Thyroid gland (tissue), 4 donors: ENCODE measurements around the gene FAAP24.

Source experiments
- POLR2A ChIP-seq, 2 donors: fragments of 450-650 bp; IDR thresholded peaks; one replicate each; pipeline ENCODE4 v1.6.1; 2017; ENCODE audit warnings: antibody characterized with exemption in 2 of 2, mild to moderate bottlenecking in 2 of 2, moderate library complexity in 1 of 2
- TF ChIP-seq, protein P1 (sequence below), 6 experiments: fragments of 200-600 bp in 3 of 6; fragments of 450-650 bp in 3 of 6; sonication (generic) in 3 of 6; IDR thresholded peaks; one replicate each; pipeline ENCODE4 v1.5.1; 2016 to 2019; ENCODE audit warnings: antibody characterized with exemption in 6 of 6, mild to moderate bottlenecking in 2 of 6, inconsistent platforms in 1 of 6, moderate library complexity in 1 of 6

DNA sequence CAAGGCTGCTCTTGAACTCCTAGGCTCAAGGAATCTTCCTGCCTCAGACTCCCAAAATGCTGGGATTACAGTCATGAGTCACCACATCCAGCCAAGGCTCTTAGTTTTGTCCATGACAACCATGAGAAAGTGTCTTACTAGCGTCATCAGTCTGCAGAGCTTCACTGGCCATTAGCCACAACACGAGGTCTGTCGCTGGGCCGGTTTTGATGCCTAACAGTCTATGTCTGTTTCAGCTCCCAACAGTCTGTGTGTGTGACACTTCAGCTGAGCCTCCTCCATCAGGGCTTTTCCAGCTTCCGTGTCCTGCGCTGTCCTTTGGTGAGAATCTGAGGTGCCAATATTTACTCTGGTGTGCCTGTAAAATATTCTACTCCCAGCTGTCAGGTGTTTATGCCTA, 47.8 kb upstream of the FAAP24 start:
- TF ChIP-seq, protein P1, sequence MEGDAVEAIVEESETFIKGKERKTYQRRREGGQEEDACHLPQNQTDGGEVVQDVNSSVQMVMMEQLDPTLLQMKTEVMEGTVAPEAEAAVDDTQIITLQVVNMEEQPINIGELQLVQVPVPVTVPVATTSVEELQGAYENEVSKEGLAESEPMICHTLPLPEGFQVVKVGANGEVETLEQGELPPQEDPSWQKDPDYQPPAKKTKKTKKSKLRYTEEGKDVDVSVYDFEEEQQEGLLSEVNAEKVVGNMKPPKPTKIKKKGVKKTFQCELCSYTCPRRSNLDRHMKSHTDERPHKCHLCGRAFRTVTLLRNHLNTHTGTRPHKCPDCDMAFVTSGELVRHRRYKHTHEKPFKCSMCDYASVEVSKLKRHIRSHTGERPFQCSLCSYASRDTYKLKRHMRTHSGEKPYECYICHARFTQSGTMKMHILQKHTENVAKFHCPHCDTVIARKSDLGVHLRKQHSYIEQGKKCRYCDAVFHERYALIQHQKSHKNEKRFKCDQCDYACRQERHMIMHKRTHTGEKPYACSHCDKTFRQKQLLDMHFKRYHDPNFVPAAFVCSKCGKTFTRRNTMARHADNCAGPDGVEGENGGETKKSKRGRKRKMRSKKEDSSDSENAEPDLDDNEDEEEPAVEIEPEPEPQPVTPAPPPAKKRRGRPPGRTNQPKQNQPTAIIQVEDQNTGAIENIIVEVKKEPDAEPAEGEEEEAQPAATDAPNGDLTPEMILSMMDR (IDR thresholded peaks at IDR 0.05), result no peak
- no peak for TF ChIP-seq POLR2A (IDR thresholded peaks at IDR 0.05)
